MCF 10A (cell line): ENCODE data around the gene OPALIN. TPM values are rescaled to one million over a fixed set of nuclear protein-coding genes. Genes with fewer than 3 reads are reported as not detected.
A peak's percentile ranks its signal among the peaks of the same experiment; 100 is the strongest.

ENCODE experiments used
- BruUV-seq: library from RNA; stranded (reverse); fragments of 400-500 nt; replicated peaks from 2 replicates; lab custom pipeline; 2021; lab: Mats Ljungman, UMichigan
- CTCF ChIA-PET: fragments of 300-600 bp; sonication (Branson Sonifier 250); formaldehyde crosslinking; extraction: SDS; loops from one replicate; lab custom pipeline; 2021; ENCODE audit warnings: antibody characterized with exemption, inconsistent platforms; lab: Yijun Ruan, JAX
- POLR2A ChIA-PET: fragments of 300-600, 350-650 bp; sonication (Branson Sonifier 250); formaldehyde crosslinking; extraction: SDS; loops from one replicate; lab custom pipeline; 2020; ENCODE audit warnings: antibody characterized with exemption, inconsistent platforms; lab: Yijun Ruan, JAX
- DNase-seq: peaks from one replicate; pipeline ENCODE4 v3.0.0-alpha.2; 2018; ENCODE audit not compliant: unreplicated experiment
- H3K27ac Mint-ChIP-seq: one replicate; pipeline ENCODE4 v1.8.0; 2022; ENCODE audit warnings: mild to moderate bottlenecking, low read depth, mixed read lengths; ENCODE audit not compliant: unreplicated experiment
- H3K27me3 Mint-ChIP-seq: one replicate; pipeline ENCODE4 v1.8.0; 2022; ENCODE audit warnings: mixed read lengths; ENCODE audit not compliant: insufficient read depth, unreplicated experiment
- H3K36me3 Mint-ChIP-seq: one replicate; pipeline ENCODE4 v1.8.0; 2022; ENCODE audit warnings: mild to moderate bottlenecking, moderate library complexity, mixed read lengths; ENCODE audit not compliant: insufficient read depth, unreplicated experiment
- H3K4me1 Mint-ChIP-seq: one replicate; pipeline ENCODE4 v1.8.0; 2022; ENCODE audit warnings: mixed read lengths; ENCODE audit not compliant: insufficient read depth, unreplicated experiment
- H3K4me3 Mint-ChIP-seq: one replicate; pipeline ENCODE4 v1.8.0; 2022; ENCODE audit warnings: mild to moderate bottlenecking, moderate library complexity, mixed read lengths; ENCODE audit not compliant: unreplicated experiment
- H3K9me3 Mint-ChIP-seq: one replicate; pipeline ENCODE4 v1.8.0; 2022; ENCODE audit warnings: mixed read lengths; ENCODE audit not compliant: unreplicated experiment
- CTCF ChIP-seq: fragments of 200-600 bp; IDR thresholded peaks from one replicate; pipeline ENCODE4 v1.8.0; 2022; ENCODE audit warnings: antibody characterized with exemption, mild to moderate bottlenecking; ENCODE audit not compliant: unreplicated experiment
- intact Hi-C: fragments of 100-400 bp; cut with micrococcal nuclease; formaldehyde crosslinking; loops from 2 replicates; pipeline ENCODE4 v1.14.1; 2022
- total RNA-seq: library from RNA; stranded (reverse); gene quantifications from 2 replicates; pipeline ENCODE4 v1.2.3, GENCODE V29; 2022

Gene OPALIN
- total RNA-seq, 1 experiment from 2014 or later, result not detected

- Mint-ChIP-seq H3K27me3 (peaks cover 37% of the 10 kb centered on the region), H3K4me3 (no peak overlapping the region), H3K4me1 (no peaks in the 10 kb centered on the region), H3K36me3 (no peaks in the 10 kb centered on the region), H3K9me3 (no peaks in the 10 kb centered on the region), H3K27ac (no peak overlapping the region)
- no peak for DNase-seq
- no TSS peak for BruUV-seq
- TF ChIP-seq CTCF, result no peak
- CTCF ChIA-PET, result interaction anchor here (3.3 to 3.6 kb wide), 2 partner anchors 8 to 12 kb away, joined by 26 to 35 read pairs; no protein-coding TSS in a partner anchor
- intact Hi-C loops, result no loop called here
- POLR2A ChIA-PET, result interaction anchor here (0.6 kb wide), 1 partner anchor 129 kb away, joined by 3 read pairs; no protein-coding TSS in a partner anchor
Measured at GRCh38 chr10:96387161-96387560, 28.4 kb upstream of the OPALIN start.

- Mint-ChIP-seq H3K9me3 (no peaks in the 10 kb centered on the region), H3K36me3 (no peaks in the 10 kb centered on the region), H3K4me3 (no peak overlapping the region), H3K27ac (no peak overlapping the region), H3K4me1 (no peaks in the 10 kb centered on the region), H3K27me3 (peaks cover 27% of the 10 kb centered on the region)
- BruUV-seq, result no TSS peak
- TF ChIP-seq CTCF, result no peak
- no peak for DNase-seq
- CTCF ChIA-PET, result interaction anchor here (0.6 to 3.6 kb wide), 5 partner anchors 9 to 130 kb away, joined by 3 to 35 read pairs (median 6); partner anchors contain the start of gene TLL2
- POLR2A ChIA-PET, result no interaction called here
- intact Hi-C loops, result no loop called here
Measured at GRCh38 chr10:96384506-96384905, 25.7 kb upstream of the OPALIN start.

GRCh38 chr10:96380821-96381220 lies 22.0 kb upstream of the OPALIN start:
- no peaks in the 10 kb centered on the region for H3K27me3 Mint-ChIP-seq
- POLR2A ChIA-PET, result no interaction called here
- no peak overlapping the region for H3K4me3 Mint-ChIP-seq
- no peaks in the 10 kb centered on the region for H3K36me3 Mint-ChIP-seq
- peak; percentile 77 for DNase-seq
- intact Hi-C loops, result no loop called here
- CTCF ChIA-PET, result interaction anchor here (0.9 to 2.0 kb wide), 2 partner anchors 10 to 133 kb away, joined by 3 to 7 read pairs; partner anchors contain the start of gene TLL2
- H3K27ac Mint-ChIP-seq, result no peak overlapping the region
- peaks cover under 1% of the 10 kb centered on the region for H3K4me1 Mint-ChIP-seq
- H3K9me3 Mint-ChIP-seq, result no peaks in the 10 kb centered on the region
- BruUV-seq, result no TSS peak
- TF ChIP-seq CTCF, result no peak

GRCh38 chr10:96379758-96380157 lies 21.0 kb upstream of the OPALIN start:
- Mint-ChIP-seq H3K27me3 (no peaks in the 10 kb centered on the region), H3K27ac (no peak overlapping the region), H3K36me3 (no peaks in the 10 kb centered on the region), H3K9me3 (no peaks in the 10 kb centered on the region), H3K4me3 (no peak overlapping the region), H3K4me1 (peaks cover 12% of the 10 kb centered on the region)
- POLR2A ChIA-PET, result no interaction called here
- DNase-seq, result no peak
- CTCF ChIA-PET, result interaction anchor here (0.6 to 7.9 kb wide), 6 partner anchors 9 to 134 kb away, joined by 3 to 56 read pairs (median 5); partner anchors contain the start of gene TLL2
- no peak for TF ChIP-seq CTCF
- no TSS peak for BruUV-seq
- intact Hi-C loops, result no loop called here
